Skeletal muscle tissue (tissue), 4 donors: Measurements from ENCODE around the gene CREB1. TPM values are rescaled to one million over a fixed set of nuclear protein-coding genes. Genes with fewer than 3 reads are reported as not detected.

Experiments used
- H3K27ac ChIP-seq: one replicate; pipeline ENCODE4 v1.7.0; 2013; ENCODE audit warnings: mild to moderate bottlenecking, low read depth, low read length, inconsistent platforms
- H3K27me3 ChIP-seq, 3 donors: one replicate each; pipeline ENCODE4 v1.7.0; 2013; ENCODE audit warnings: low read length in 3 of 3; ENCODE audit not compliant: control insufficient read depth in 3 of 3, insufficient read depth in 3 of 3
- H3K36me3 ChIP-seq, 3 donors: one replicate each; pipeline ENCODE4 v1.7.0; 2013; ENCODE audit warnings: low read length in 3 of 3; ENCODE audit not compliant: control insufficient read depth in 3 of 3, insufficient read depth in 3 of 3
- H3K4me1 ChIP-seq, 3 donors: one replicate each; pipeline ENCODE4 v1.7.0; 2013; ENCODE audit warnings: low read length in 3 of 3, mild to moderate bottlenecking in 3 of 3; ENCODE audit not compliant: control insufficient read depth in 3 of 3, insufficient read depth in 3 of 3
- H3K4me3 ChIP-seq, 3 donors: one replicate each; pipeline ENCODE4 v1.7.0; 2013; ENCODE audit warnings: low read length in 3 of 3
- H3K9ac ChIP-seq, 3 donors: one replicate each; pipeline ENCODE4 v1.7.0; 2013; ENCODE audit warnings: low read length in 3 of 3, mild to moderate bottlenecking in 3 of 3, moderate library complexity in 2 of 3, low read depth in 1 of 3
- H3K9me3 ChIP-seq, 3 donors: one replicate each; pipeline ENCODE4 v1.7.0; 2013; ENCODE audit warnings: low read length in 3 of 3; ENCODE audit not compliant: control insufficient read depth in 3 of 3
- total RNA-seq: library from RNA; depleted of rRNA; stranded (reverse); fragments of >200 nt; gene quantifications from one replicate; pipeline ENCODE4 v1.2.3, GENCODE V29; 2014
- donor health status: Osteomylitis.

The CREB1 gene
- total RNA-seq, 1 donor from 2014 or later = 30.8 TPM

DNA sequence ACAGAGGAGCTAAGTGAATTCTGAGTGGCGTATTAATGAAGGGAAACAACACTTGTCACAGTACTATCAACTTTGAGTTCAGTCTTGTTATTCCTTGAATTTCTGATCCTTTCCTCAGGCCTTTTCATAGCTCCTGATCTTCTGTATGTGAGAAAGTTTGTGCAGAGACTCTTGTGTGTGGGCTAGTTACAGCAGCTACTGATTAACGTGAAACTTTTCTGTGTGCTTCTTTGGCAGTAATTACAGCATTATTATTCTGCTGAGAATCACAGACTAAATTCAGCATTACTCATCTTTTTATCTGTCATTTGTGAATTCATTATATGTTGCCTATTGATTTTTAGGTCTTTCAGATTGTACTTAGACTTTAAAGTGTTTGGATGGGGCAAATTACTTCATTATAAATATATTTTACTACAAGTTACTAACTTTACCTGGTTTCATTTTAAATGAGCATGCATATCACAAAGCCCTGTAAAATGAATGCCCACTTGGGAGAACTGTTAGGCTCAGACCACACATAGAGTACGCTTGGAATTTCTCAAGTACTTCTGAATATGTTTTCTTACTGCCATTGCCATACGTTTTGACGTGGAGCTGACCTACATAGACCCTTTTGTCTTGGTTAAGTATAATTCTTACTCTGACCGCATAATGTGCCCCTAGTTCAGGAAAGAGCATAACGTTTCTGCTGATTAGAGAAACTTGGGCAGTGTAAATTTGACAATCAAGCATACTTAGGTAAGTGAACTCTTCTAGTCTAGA lies 36.2 kb downstream of the CREB1 start:
- H3K9ac ChIP-seq = no peak overlapping the region
- H3K27me3 ChIP-seq = no peaks in the 10 kb centered on the region
- peaks cover 0 to 23% (median 15%) of the 10 kb centered on the region in 3 donors for H3K36me3 ChIP-seq
- peaks cover 3 to 10% (median 4%) of the 10 kb centered on the region in 3 donors for H3K4me1 ChIP-seq
- H3K27ac ChIP-seq = no peak overlapping the region
- no peaks in the 10 kb centered on the region for H3K9me3 ChIP-seq
- H3K4me3 ChIP-seq = no peak overlapping the region

DNA sequence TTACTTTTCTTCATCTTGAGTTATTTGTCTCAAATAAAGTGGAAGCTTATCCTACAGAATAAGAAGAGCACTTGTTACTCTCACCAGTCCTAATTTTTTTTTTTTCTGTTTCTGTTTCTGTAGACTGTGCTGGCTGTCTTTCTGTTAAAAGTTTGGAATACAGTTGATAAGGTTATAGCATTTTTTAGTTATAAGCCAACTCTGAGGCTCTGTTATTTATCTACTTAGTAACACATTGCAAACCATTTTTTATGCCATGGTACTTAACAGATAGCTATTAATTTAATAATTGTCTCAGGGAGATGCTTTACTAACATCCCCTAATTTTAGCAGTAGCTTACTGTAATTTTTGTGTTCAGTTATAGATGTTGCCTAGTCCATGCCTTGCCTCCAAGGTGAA lies 37.9 kb downstream of the CREB1 start:
- Histone ChIP-seq H3K4me3 (no peak overlapping the region), H3K4me1 (no peaks in the 10 kb centered on the region), H3K9me3 (no peaks in the 10 kb centered on the region), H3K36me3 (peaks cover 0 to 28% (median 22%) of the 10 kb centered on the region in 3 donors), H3K27ac (no peak overlapping the region), H3K27me3 (no peaks in the 10 kb centered on the region), H3K9ac (no peak overlapping the region)

DNA sequence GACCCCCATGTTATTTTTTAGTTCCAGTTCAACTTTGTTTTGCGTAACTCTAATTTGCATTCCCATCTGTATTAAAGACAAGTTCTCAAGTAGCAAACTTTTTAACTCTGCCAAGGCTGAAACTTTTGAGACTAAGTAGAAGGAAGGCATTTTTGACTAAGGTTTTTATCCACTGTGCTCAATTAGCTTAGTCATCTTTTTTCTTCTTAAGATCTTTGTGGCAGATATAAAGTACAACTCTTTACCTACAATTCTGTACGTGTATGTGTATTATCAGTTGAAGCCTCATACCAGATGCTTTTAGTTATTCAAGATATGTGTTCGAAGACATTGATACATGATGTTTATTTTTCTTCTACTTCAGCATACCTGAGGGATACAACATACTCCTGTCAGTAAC lies 41.6 kb downstream of the CREB1 start:
- peaks cover 3 to 32% (median 29%) of the 10 kb centered on the region in 3 donors for H3K36me3 ChIP-seq
- H3K9ac ChIP-seq = no peak overlapping the region
- H3K27ac ChIP-seq = no peak overlapping the region
- H3K27me3 ChIP-seq = no peaks in the 10 kb centered on the region
- H3K4me3 ChIP-seq = no peak overlapping the region
- H3K9me3 ChIP-seq = no peaks in the 10 kb centered on the region
- H3K4me1 ChIP-seq = no peaks in the 10 kb centered on the region

DNA sequence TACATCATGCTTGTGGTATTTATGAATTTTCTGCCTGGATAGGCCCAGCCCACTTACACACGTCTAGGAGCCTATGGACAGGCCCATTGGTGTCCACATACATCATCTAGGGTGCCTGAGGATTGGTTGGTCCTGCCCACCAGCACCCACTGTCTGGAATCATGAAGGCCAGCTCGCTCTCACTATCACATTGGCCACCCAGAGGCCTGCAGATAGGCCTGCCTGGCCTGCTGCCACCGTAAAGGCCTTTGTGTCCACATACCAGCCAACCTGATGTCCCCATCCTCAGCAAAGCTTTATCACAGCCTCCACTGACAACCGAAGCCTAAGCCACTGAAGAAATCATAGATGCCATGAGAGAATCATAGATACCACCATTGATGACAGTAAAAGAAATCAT lies 55.2 kb downstream of the CREB1 start:
- no peak overlapping the region for H3K4me3 ChIP-seq
- no peak overlapping the region for H3K9ac ChIP-seq
- peaks cover 10 to 26% (median 20%) of the 10 kb centered on the region in 3 donors for H3K36me3 ChIP-seq
- H3K9me3 ChIP-seq = no peaks in the 10 kb centered on the region
- H3K27ac ChIP-seq = no peak overlapping the region
- peaks cover 0 to 7% (median 0%) of the 10 kb centered on the region in 3 donors for H3K4me1 ChIP-seq
- no peaks in the 10 kb centered on the region for H3K27me3 ChIP-seq

DNA sequence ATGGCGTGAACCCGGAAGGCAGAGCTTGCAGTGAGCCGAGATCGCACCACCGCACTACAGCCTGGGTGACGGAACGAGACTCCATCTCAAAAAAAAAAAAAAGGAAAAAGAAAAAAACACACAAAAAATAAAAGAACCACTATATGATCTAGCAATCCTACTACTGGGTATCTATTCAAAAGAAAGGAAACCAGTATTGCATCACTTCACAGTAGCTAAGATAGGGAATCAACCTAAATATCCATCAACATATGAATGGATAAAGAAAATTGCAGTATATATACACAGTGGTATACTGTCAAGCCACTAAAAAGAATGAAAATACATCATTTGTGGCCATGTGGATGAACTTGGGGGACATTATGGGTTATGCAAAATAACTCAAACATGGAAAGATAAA lies 57.5 kb downstream of the CREB1 start:
- Histone ChIP-seq H3K9me3 (no peaks in the 10 kb centered on the region), H3K4me1 (no peaks in the 10 kb centered on the region), H3K36me3 (peaks cover 6 to 23% (median 18%) of the 10 kb centered on the region in 3 donors), H3K27ac (no peak overlapping the region), H3K27me3 (no peaks in the 10 kb centered on the region), H3K4me3 (no peak overlapping the region), H3K9ac (no peak overlapping the region)

DNA sequence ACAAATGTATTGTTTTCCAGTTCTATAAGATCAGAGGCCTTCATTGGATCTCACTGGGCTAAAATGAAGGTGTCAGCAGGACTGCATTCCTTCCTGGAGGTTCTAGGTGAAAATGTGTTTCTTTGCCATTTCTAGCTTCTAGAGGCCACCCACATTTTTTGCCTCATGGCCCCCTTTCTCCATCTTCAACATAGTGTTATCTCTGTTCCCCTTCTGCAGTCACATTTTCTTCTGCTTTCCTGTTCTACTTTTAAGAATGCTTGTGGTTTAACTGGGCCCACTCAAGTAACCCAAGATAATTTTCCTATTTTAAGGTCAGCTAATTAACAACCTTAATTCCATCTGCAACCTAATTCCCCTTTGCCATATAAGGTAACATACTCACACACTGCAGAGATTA lies 59.4 kb downstream of the CREB1 start:
- Histone ChIP-seq H3K9me3 (no peaks in the 10 kb centered on the region), H3K27ac (no peak overlapping the region), H3K27me3 (no peaks in the 10 kb centered on the region), H3K4me1 (no peaks in the 10 kb centered on the region), H3K4me3 (no peak overlapping the region), H3K9ac (no peak overlapping the region), H3K36me3 (peaks cover 6 to 25% (median 18%) of the 10 kb centered on the region in 3 donors)

DNA sequence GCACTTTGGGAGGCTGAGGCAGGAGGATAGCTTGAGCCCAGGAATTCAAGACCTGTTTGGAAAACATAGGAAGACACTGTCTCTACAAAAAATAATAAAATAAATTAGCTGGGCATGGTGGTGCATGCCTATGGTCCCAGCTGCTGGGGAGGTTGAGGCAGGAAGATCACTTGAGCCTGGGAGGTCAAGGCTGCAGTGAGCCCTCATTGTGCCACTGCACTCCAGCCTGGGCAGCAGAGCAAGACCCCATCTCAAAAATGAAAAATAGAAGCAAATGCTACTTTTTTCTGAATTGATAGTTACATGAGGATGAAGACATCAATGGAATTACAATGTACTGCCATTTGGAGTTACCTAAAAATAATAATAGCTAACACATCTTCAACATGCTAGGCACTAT lies 63.5 kb downstream of the CREB1 start:
- peaks cover 3 to 29% (median 9%) of the 10 kb centered on the region in 3 donors for H3K36me3 ChIP-seq
- H3K9me3 ChIP-seq = no peaks in the 10 kb centered on the region
- no peak overlapping the region for H3K9ac ChIP-seq
- H3K4me1 ChIP-seq = no peaks in the 10 kb centered on the region
- H3K27ac ChIP-seq = no peak overlapping the region
- H3K4me3 ChIP-seq = no peak overlapping the region
- no peaks in the 10 kb centered on the region for H3K27me3 ChIP-seq

DNA sequence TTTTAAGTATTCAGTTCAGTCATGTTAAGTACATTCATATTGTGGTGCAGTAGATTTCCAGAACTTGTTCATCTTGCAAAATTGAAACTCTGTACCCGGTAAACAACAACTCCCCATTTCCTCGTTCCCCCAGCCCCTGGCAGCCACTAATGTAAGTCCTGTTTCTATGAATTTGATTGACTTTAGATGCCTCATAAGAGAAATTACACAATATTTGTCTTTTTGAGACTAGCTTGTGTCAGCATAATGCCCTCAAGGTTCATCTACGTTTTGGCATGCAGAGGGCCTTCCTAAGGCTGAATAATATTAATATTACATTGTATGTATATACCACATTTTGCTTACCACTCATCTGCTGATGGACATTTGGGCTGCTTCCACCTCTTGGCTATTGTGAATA lies 64.5 kb downstream of the CREB1 start:
- no peak overlapping the region for H3K9ac ChIP-seq
- no peaks in the 10 kb centered on the region for H3K9me3 ChIP-seq
- H3K36me3 ChIP-seq = peaks cover 3 to 25% (median 9%) of the 10 kb centered on the region in 3 donors
- no peaks in the 10 kb centered on the region for H3K4me1 ChIP-seq
- no peak overlapping the region for H3K27ac ChIP-seq
- H3K4me3 ChIP-seq = no peak overlapping the region
- no peaks in the 10 kb centered on the region for H3K27me3 ChIP-seq

DNA sequence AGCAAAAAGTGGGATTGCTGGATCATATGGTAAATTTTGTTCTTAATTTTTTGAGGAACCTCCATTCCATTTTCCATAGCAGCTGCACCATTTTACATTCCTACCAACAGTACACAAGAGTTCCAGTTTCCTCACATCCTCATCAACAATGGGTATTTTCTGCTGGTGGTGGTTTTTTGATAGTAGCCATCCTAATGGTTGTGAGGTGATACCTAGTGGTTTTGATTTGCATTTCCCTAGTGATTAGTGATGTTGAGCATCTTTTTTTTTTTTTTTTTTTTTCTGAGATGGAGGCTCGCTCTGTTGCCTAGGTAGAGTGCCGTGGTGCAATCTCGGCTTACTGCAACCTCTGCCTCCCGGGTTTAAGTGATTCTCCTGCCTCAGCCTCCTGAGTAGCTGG lies 65.0 kb downstream of the CREB1 start:
- H3K4me3 ChIP-seq = no peak overlapping the region
- no peaks in the 10 kb centered on the region for H3K4me1 ChIP-seq
- H3K9ac ChIP-seq = no peak overlapping the region
- no peak overlapping the region for H3K27ac ChIP-seq
- no peaks in the 10 kb centered on the region for H3K27me3 ChIP-seq
- H3K36me3 ChIP-seq = peaks cover 3 to 24% (median 9%) of the 10 kb centered on the region in 3 donors
- H3K9me3 ChIP-seq = no peaks in the 10 kb centered on the region

DNA sequence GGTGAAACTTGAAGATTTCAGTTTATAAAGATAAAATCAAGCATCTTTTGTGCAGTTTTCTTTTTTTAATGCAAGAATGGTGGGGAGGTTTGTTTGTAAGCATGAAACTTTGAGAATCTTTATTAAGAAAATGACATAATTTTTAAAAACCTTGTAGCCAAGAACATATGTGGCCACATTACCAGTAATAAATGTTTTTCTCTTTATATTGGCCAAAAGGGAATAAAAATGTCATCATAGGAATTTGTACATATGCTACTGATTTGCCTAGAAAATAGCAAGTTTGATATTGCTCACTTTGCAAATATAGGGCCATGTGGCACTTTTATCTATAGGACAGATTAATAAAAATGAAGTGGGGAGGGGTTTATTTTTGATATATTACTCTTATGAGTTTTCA lies 69.9 kb downstream of the CREB1 start:
- Histone ChIP-seq H3K27ac (no peak overlapping the region), H3K36me3 (peaks cover 0 to 12% (median 3%) of the 10 kb centered on the region in 3 donors), H3K27me3 (no peaks in the 10 kb centered on the region), H3K9me3 (no peaks in the 10 kb centered on the region), H3K9ac (no peak overlapping the region), H3K4me1 (no peaks in the 10 kb centered on the region), H3K4me3 (no peak overlapping the region)
